Right lobe of liver (tissue), 4 donors: ENCODE results near the gene SLC10A1.

Source experiments
- POLR2A ChIP-seq: fragments of 450-650 bp; IDR thresholded peaks from one replicate; pipeline ENCODE4 v1.6.1; 2017; ENCODE audit warnings: antibody characterized with exemption, mild to moderate bottlenecking
- TF ChIP-seq, protein P1 (sequence below), 4 donors: fragments of 200-600 bp in 3 of 4; fragments of 450-650 bp in 1 of 4; IDR thresholded peaks; one replicate each; pipeline versions ENCODE4 v1.5.1 to v1.8.0; 2016 to 2022; ENCODE audit warnings: antibody characterized with exemption in 4 of 4, mild to moderate bottlenecking in 2 of 4
- donor health status: DM: no; HTN: no; CAD: no.
- donor health status: DM: no; HTN: no; CAD: no.
- donor health status: DM: no; HTN: yes; CAD: no.

DNA sequence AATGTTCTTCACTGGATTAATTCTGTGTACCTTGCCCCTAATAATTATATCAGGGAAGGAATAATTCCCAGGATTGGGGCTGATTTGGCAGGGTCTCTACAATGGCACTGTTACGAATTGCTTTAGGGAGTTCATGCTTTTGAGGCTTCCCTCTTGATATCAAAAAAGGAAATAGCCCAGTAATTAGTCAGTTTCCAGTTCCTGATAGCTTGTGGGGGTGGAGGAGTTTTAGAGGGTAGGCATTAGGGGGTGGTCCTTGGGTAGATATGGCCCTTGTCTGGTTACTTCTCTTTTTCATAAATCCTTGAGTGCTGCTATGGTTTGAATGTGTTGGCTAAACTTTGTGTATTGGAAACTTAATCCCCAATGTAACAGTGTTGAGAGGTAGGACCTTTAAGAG lies 36.2 kb downstream of the SLC10A1 start:
- TF ChIP-seq, protein P1, sequence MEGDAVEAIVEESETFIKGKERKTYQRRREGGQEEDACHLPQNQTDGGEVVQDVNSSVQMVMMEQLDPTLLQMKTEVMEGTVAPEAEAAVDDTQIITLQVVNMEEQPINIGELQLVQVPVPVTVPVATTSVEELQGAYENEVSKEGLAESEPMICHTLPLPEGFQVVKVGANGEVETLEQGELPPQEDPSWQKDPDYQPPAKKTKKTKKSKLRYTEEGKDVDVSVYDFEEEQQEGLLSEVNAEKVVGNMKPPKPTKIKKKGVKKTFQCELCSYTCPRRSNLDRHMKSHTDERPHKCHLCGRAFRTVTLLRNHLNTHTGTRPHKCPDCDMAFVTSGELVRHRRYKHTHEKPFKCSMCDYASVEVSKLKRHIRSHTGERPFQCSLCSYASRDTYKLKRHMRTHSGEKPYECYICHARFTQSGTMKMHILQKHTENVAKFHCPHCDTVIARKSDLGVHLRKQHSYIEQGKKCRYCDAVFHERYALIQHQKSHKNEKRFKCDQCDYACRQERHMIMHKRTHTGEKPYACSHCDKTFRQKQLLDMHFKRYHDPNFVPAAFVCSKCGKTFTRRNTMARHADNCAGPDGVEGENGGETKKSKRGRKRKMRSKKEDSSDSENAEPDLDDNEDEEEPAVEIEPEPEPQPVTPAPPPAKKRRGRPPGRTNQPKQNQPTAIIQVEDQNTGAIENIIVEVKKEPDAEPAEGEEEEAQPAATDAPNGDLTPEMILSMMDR (IDR thresholded peaks at IDR 0.05), result no peak
- TF ChIP-seq POLR2A, result no peak
